Fibroblast of lung (primary cell): ENCODE data around the gene UTY. TPM values are rescaled to one million over a fixed set of nuclear protein-coding genes. Genes with fewer than 3 reads are reported as not detected.

ENCODE experiments used
- DNase-seq, 2 donors: peaks; one replicate each; pipeline versions ENCODE4 v3.0.0 to v3.0.0-alpha.2; 2010; ENCODE audit warnings: low read depth in 2 of 2
- H2AFZ ChIP-seq: 2 replicates; pipeline ENCODE4 v1.5.1; 2012; ENCODE audit warnings: low read length, control low read depth, inconsistent platforms
- H3K27ac ChIP-seq: 2 replicates; pipeline ENCODE4 v1.5.1; 2011; ENCODE audit warnings: low read length, control low read depth; ENCODE audit not compliant: insufficient read depth
- H3K27me3 ChIP-seq: 2 replicates; pipeline ENCODE4 v1.5.1; 2011; ENCODE audit warnings: mild to moderate bottlenecking, low read length; ENCODE audit not compliant: control insufficient read depth, insufficient read depth
- H3K36me3 ChIP-seq: 2 replicates; pipeline ENCODE4 v1.5.1; 2011; ENCODE audit warnings: low read length; ENCODE audit not compliant: control insufficient read depth, insufficient read depth
- H3K4me1 ChIP-seq: 2 replicates; pipeline ENCODE4 v1.5.1; 2011; ENCODE audit warnings: low read length; ENCODE audit not compliant: control insufficient read depth, insufficient read depth; ENCODE audit errors: extremely low read depth
- H3K4me2 ChIP-seq: 2 replicates; pipeline ENCODE4 v1.5.1; 2011; ENCODE audit warnings: low read length, control low read depth; ENCODE audit not compliant: insufficient read depth; ENCODE audit errors: extremely low read depth
- H3K4me3 ChIP-seq, 4 experiments: fragments of 200-600 bp in 1 of 4; sonication (generic) in 1 of 4; replicated peaks in 1 of 4; 2 replicates each; pipeline ENCODE4 v1.5.1; 2011 to 2016; ENCODE audit warnings: low read length in 4 of 4, low read depth in 3 of 4, mild to moderate bottlenecking in 3 of 4, control low read depth in 2 of 4, inconsistent platforms in 1 of 4, mixed read lengths in 1 of 4; ENCODE audit not compliant: insufficient read depth in 1 of 4; ENCODE audit errors: control extremely low read depth in 1 of 4
- H3K79me2 ChIP-seq: 2 replicates; pipeline ENCODE4 v1.5.1; 2012; ENCODE audit warnings: mild to moderate bottlenecking, low read length, inconsistent platforms; ENCODE audit not compliant: control insufficient read depth, insufficient read depth
- H3K9ac ChIP-seq: 2 replicates; pipeline ENCODE4 v1.5.1; 2011; ENCODE audit warnings: mild to moderate bottlenecking, low read length, control low read depth; ENCODE audit not compliant: insufficient read depth
- H3K9me3 ChIP-seq: 2 replicates; pipeline ENCODE4 v1.5.1; 2012; ENCODE audit warnings: low read depth, low read length; ENCODE audit not compliant: control insufficient read depth, insufficient read depth
- H4K20me1 ChIP-seq: 2 replicates; pipeline ENCODE4 v1.5.1; 2011; ENCODE audit warnings: low read length; ENCODE audit not compliant: control insufficient read depth, insufficient read depth; ENCODE audit errors: extremely low read depth
- EZH2 ChIP-seq: IDR thresholded peaks from 2 replicates; pipeline ENCODE4 v1.5.1; 2012; ENCODE audit warnings: low read length, control low read depth, mild to moderate bottlenecking; ENCODE audit errors: missing control alignments
- polyA plus RNA-seq, 2 donors: library from polyadenylated mRNA; depleted of rRNA in 1 of 2; stranded (reverse) in 1 of 2; unstranded in 1 of 2; fragments of >200 nt; gene quantifications; 2 replicates each; pipeline ENCODE4 v1.2.1, GENCODE V29; 2011 to 2012; ENCODE audit warnings: missing spikeins in 1 of 2
- total RNA-seq: library from RNA; depleted of rRNA; stranded (reverse); fragments of >200 nt; gene quantifications from 2 replicates; pipeline ENCODE4 v1.2.1, GENCODE V29; 2014
- TF ChIP-seq, protein P1 (sequence below), 2 donors: IDR thresholded peaks in 1 of 2; conservative IDR thresholded peaks in 1 of 2; 1 replicate in 1 of 2; 2 replicates in 1 of 2; pipeline ENCODE4 v1.5.1; 2011 to 2012; ENCODE audit warnings: low read length in 2 of 2, control low read depth in 1 of 2, inconsistent platforms in 1 of 2, low read depth in 1 of 2, mild to moderate bottlenecking in 1 of 2

The UTY gene
- total and polyA plus RNA-seq, 2 donors (not counting 1 experiment from before 2014, with no cell fraction given) = 7.7 TPM; not detected in 1

DNA sequence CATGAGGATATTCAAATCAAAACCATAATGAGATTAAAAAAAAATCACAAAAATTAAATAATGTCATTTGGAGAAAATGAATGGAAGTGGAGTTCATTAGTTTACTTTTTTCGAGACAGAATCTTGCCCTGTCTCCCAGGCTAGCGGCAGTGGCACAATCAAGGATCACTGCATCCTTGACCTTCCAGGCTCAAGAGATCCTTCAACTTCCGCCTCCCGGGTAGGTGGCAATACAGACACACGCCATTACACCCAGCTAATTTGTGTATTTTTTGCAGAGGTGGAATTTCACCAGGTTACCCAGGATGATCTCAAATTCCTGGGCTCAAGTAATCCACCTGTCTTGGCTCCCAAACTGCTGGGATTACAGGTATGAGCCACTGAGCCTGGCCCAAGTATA is 236.1 kb downstream of the UTY start:
- Histone ChIP-seq H3K79me2 (no peaks in the 10 kb centered on the region), H3K27me3 (no peaks in the 10 kb centered on the region), H2AFZ (no peak overlapping the region), H3K9me3 (no peaks in the 10 kb centered on the region), H3K4me2 (no peak overlapping the region), H3K4me1 (no peaks in the 10 kb centered on the region), H3K4me3 (no peak overlapping the region), H3K9ac (no peak overlapping the region), H3K27ac (no peak overlapping the region), H3K36me3 (no peaks in the 10 kb centered on the region), H4K20me1 (no peaks in the 10 kb centered on the region)
- TF ChIP-seq EZH2 = no peak
- TF ChIP-seq, protein P1, sequence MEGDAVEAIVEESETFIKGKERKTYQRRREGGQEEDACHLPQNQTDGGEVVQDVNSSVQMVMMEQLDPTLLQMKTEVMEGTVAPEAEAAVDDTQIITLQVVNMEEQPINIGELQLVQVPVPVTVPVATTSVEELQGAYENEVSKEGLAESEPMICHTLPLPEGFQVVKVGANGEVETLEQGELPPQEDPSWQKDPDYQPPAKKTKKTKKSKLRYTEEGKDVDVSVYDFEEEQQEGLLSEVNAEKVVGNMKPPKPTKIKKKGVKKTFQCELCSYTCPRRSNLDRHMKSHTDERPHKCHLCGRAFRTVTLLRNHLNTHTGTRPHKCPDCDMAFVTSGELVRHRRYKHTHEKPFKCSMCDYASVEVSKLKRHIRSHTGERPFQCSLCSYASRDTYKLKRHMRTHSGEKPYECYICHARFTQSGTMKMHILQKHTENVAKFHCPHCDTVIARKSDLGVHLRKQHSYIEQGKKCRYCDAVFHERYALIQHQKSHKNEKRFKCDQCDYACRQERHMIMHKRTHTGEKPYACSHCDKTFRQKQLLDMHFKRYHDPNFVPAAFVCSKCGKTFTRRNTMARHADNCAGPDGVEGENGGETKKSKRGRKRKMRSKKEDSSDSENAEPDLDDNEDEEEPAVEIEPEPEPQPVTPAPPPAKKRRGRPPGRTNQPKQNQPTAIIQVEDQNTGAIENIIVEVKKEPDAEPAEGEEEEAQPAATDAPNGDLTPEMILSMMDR (conservative IDR thresholded peaks at IDR 0.05 in 1 of 2, IDR thresholded peaks at IDR 0.05 in 1 of 2; ENCODE audit: low read depth in 1 of 2, low read length in 2 of 2) = no peak
- DNase-seq = no peak

- peak in 1 of 2 donors; percentile 64 for DNase-seq
Measured at GRCh38 chrY:13233901-13234300, 245.9 kb downstream of the UTY start.

DNA sequence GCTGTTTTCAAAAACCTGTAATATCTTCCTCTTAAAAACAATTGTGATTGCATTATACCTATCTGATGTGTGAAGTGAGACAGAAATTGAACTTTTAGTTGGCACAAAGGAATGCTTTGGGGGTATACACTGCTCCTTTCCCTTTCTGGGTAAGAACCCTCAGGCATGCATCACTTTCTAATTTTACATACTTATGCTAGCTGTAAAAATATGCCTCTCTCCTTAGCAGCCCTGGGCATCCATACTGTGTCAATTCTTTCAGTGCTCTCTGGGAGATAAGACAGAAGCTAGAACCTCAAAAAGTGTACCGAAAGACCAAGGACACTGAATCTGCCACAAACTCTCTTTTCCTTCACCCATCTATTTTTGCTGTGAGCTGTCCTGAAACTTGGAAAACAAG is 246.7 kb downstream of the UTY start:
- Histone ChIP-seq H2AFZ (no peak overlapping the region), H3K9me3 (no peaks in the 10 kb centered on the region), H3K27me3 (no peaks in the 10 kb centered on the region), H3K4me3 (no peak overlapping the region), H3K4me2 (no peak overlapping the region), H3K9ac (no peak overlapping the region), H3K36me3 (no peaks in the 10 kb centered on the region), H4K20me1 (no peaks in the 10 kb centered on the region), H3K4me1 (no peaks in the 10 kb centered on the region), H3K79me2 (no peaks in the 10 kb centered on the region), H3K27ac (no peak overlapping the region)
- TF ChIP-seq, protein P1 (conservative IDR thresholded peaks at IDR 0.05 in 1 of 2, IDR thresholded peaks at IDR 0.05 in 1 of 2; ENCODE audit: low read depth in 1 of 2, low read length in 2 of 2) = no peak
- TF ChIP-seq EZH2 = no peak
- no peak for DNase-seq

More at GRCh38 chrY:13233901-13234300, 245.9 kb downstream of the UTY start:
- Histone ChIP-seq H2AFZ (no peak overlapping the region), H3K4me2 (no peak overlapping the region), H3K4me3 (no peak overlapping the region), H3K27ac (no peak overlapping the region), H3K9ac (no peak overlapping the region), H3K27me3 (no peaks in the 10 kb centered on the region), H3K79me2 (no peaks in the 10 kb centered on the region), H3K9me3 (no peaks in the 10 kb centered on the region), H4K20me1 (no peaks in the 10 kb centered on the region), H3K36me3 (no peaks in the 10 kb centered on the region), H3K4me1 (no peaks in the 10 kb centered on the region)
- TF ChIP-seq EZH2 = no peak
- TF ChIP-seq, protein P1 (conservative IDR thresholded peaks at IDR 0.05 in 1 of 2, IDR thresholded peaks at IDR 0.05 in 1 of 2; ENCODE audit: low read depth in 1 of 2, low read length in 2 of 2) = no peak
